ENCODE measurements around the gene MAD2L1. TPM values are rescaled to one million over a fixed set of nuclear protein-coding genes. Genes with fewer than 3 reads are reported as not detected.
"Not testable (repeated sequence)": the region's sequence is repeated elsewhere in the genome, so short reads cannot be mapped to it uniquely, and the experiment has no call there.

The MAD2L1 gene
- total RNA-seq, 1 donor from 2014 or later: 1.8 TPM

GRCh38 chr4:120071192-120071795, 4.6 kb upstream of the MAD2L1 start:
- peak; percentile 69 for TF ChIP-seq CTCF (IDR thresholded peaks at IDR 0.05; ENCODE audit: borderline replicate concordance)
- no peak for DNase-seq
- peaks cover 42% of the 10 kb centered on the region for H3K4me1 ChIP-seq
- no peaks in the 10 kb centered on the region for H3K9me3 ChIP-seq (replicated peaks)
- H3K27me3 ChIP-seq (ENCODE audit: low read depth): no peaks in the 10 kb centered on the region
- H3K36me3 ChIP-seq: no peaks in the 10 kb centered on the region
- no peak overlapping the region for H3K27ac ChIP-seq (replicated peaks)
- intact Hi-C loops (cut with micrococcal nuclease): no loop called here
- no peak overlapping the region for H3K4me3 ChIP-seq

- peaks cover 50% of the 10 kb centered on the region for H3K4me1 ChIP-seq
- no peaks in the 10 kb centered on the region for H3K36me3 ChIP-seq
- no peak overlapping the region for H3K27ac ChIP-seq (replicated peaks)
- TF ChIP-seq CTCF (IDR thresholded peaks at IDR 0.05; ENCODE audit: borderline replicate concordance): no peak
- H3K4me3 ChIP-seq: no peak overlapping the region
- H3K27me3 ChIP-seq (ENCODE audit: low read depth): no peaks in the 10 kb centered on the region
- H3K9me3 ChIP-seq (replicated peaks): no peaks in the 10 kb centered on the region
- intact Hi-C loops (cut with micrococcal nuclease): no loop called here
- no peak for DNase-seq
Observed at GRCh38 chr4:120070196-120070595, 3.5 kb upstream of the MAD2L1 start.

- no peaks in the 10 kb centered on the region for H3K9me3 ChIP-seq (replicated peaks)
- H3K36me3 ChIP-seq: no peaks in the 10 kb centered on the region
- no peak for TF ChIP-seq CTCF (IDR thresholded peaks at IDR 0.05; ENCODE audit: borderline replicate concordance)
- no peaks in the 10 kb centered on the region for H3K27me3 ChIP-seq (ENCODE audit: low read depth)
- no peak for DNase-seq
- peaks cover 50% of the 10 kb centered on the region for H3K4me1 ChIP-seq
- H3K27ac ChIP-seq (replicated peaks): peak overlapping the region; percentile 96
- H3K4me3 ChIP-seq: peak overlapping the region; percentile 75
- intact Hi-C loops (cut with micrococcal nuclease): no loop called here
Observed at GRCh38 chr4:120065974-120066516, 603 bp downstream of the MAD2L1 start.

GRCh38 chr4:120064887-120065286, 1.8 kb downstream of the MAD2L1 start:
- Histone ChIP-seq H3K4me1 (peaks cover 42% of the 10 kb centered on the region), H3K27ac (replicated peaks) (no peak overlapping the region), H3K9me3 (replicated peaks) (no peaks in the 10 kb centered on the region), H3K4me3 (no peak overlapping the region), H3K36me3 (no peaks in the 10 kb centered on the region), H3K27me3 (ENCODE audit: low read depth) (no peaks in the 10 kb centered on the region)
- DNase-seq: no peak
- no peak for TF ChIP-seq CTCF (IDR thresholded peaks at IDR 0.05; ENCODE audit: borderline replicate concordance)
- intact Hi-C loops (cut with micrococcal nuclease): no loop called here

GRCh38 chr4:120063711-120064110, 2.9 kb downstream of the MAD2L1 start:
- H3K36me3 ChIP-seq; H3K27me3 ChIP-seq (ENCODE audit: low read depth); DNase-seq; H3K9me3 ChIP-seq (replicated peaks); intact Hi-C loops (cut with micrococcal nuclease); H3K4me3 ChIP-seq; H3K27ac ChIP-seq (replicated peaks): not testable (repeated sequence)
- H3K4me1 ChIP-seq: peaks cover 30% of the 10 kb centered on the region

- Histone ChIP-seq H3K36me3 (no peaks in the 10 kb centered on the region), H3K4me1 (peaks cover 20% of the 10 kb centered on the region), H3K27ac (replicated peaks) (no peak overlapping the region), H3K4me3 (no peak overlapping the region), H3K27me3 (ENCODE audit: low read depth) (no peaks in the 10 kb centered on the region), H3K9me3 (replicated peaks) (no peaks in the 10 kb centered on the region)
- intact Hi-C loops (cut with micrococcal nuclease): no loop called here
- no peak for DNase-seq
- no peak for TF ChIP-seq CTCF (IDR thresholded peaks at IDR 0.05; ENCODE audit: borderline replicate concordance)
Observed at GRCh38 chr4:120062663-120063195, 3.9 kb downstream of the MAD2L1 start.

All from left ventricle myocardium inferior (tissue), 1 donor.